GM18861 (cell line): ENCODE results near the gene RAB31.

Source experiments
- ATAC-seq: cut with Tn5 transposase; IDR thresholded peaks from one replicate; pipeline ENCODE4 v1.9.1; 2021; ENCODE audit not compliant: unreplicated experiment

Gene RAB31

GRCh38 chr18:9787036-9787435 is 78.9 kb downstream of the RAB31 start:
- no peak for ATAC-seq

DNA sequence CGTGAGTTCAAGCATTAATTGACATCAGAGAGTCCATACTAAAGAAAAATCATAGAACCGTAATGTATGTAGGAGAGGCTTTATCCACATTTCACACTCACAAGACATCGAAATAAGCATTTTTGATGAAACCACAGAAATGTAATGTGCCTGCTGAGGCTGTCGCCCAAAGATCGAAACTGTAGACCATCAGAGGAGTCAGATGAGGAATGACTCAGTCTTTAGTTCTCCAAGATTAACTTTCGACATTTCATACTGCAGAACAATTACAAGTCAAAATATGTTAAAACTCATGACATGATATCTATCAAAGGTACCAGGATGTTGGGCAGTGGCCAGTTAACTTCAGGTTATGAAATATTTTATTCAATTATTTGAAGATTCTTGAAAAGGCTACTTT is 79.6 kb downstream of the RAB31 start:
- ATAC-seq: no peak

DNA sequence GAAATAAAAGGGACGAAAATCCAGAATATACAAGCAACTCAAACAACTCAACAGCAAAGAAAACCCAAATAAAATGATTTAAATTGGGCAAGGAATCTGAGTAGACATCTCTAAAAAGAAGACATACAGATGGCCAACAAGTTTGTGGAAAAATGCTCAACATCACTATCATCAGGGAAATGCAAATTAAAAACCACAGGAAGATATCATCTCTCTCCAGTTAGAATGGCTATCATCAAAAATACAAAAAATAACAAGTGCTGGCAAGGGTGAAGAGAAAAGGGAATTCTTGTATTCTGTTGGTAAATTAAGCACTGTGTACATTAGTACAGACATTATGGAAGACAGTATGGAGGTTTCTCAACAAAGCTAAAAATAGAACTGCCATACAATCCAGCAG is 80.0 kb downstream of the RAB31 start:
- ATAC-seq: no peak

- ATAC-seq: no peak
These were observed 80.8 kb downstream of the RAB31 start for GRCh38 chr18:9788860-9789259.

DNA sequence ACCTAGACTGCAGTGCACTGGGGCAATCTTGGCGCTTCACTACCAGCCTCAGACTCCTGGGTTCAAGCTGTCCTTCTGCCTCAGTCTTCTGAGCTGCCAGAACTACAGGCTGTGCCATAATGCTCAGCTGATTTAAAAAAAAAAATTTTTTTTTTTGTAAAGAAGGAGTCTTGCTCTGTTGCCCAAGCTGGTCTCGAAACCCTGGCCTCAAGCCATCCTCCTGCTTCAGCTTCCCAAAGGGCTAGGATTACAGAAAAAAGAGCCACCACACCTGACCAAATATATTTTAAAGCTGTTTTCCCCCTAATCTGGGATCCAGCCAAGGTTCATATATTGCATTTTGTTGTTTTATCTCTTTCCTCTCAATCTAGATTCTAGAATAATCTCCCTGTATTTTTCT is 82.2 kb downstream of the RAB31 start:
- no peak for ATAC-seq

DNA sequence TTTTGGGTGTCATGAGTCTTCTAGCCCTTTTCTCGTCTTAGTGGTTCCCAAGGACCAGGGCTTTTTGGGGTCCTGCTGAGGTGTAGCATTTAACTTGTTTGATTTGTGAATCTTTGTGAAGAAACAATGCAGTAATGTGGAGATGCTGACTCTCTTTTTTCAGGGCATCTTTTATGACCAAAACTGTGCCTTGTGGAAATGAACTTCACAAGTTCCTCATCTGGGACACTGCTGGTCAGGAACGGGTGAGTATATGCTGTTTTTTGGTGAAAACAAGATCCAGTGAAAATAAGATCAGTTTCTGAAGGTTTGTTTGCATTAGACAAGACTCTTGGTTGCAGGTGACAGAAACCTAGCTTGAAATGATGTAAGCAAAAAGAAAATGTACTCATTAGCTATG is 83.9 kb downstream of the RAB31 start:
- ATAC-seq: no peak

GRCh38 chr18:9792565-9793245 is 84.6 kb downstream of the RAB31 start:
- no peak for ATAC-seq

GRCh38 chr18:9796011-9796410 is 87.9 kb downstream of the RAB31 start:
- ATAC-seq: no peak

GRCh38 chr18:9796935-9797549 is 88.9 kb downstream of the RAB31 start:
- no peak for ATAC-seq

- no peak for ATAC-seq
These were observed 94.3 kb downstream of the RAB31 start for GRCh38 chr18:9802175-9803062.

DNA sequence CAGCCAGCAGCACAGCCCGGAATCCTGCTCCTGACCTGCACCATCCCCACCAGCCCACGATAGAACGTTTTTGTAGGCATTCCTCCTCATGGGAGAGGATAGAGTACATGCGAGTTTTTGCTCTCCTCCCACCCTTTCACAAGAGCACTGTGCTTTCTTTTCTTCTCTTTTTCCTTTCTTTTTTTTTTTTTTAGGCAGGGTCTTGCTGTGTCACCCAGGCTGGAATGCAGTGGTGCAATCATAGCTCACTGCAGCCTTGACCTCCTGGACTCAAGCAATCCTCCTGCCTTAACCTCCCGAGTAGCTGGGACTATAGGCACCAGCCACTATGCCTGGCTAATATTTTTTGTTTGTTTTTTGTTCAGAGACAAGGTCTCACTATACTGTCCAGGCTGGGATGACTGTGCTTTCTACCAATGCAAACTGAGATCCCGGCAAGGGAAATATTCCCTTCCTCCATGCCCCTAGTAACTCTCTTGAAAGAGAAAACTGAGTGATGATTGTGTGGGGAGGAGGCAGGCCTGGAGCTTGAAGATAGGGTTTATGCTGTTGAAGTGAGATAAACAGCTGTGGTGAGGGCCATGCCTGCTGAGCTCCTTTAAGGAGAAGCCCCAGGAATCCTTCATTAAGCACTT is 95.1 kb downstream of the RAB31 start:
- no peak for ATAC-seq

DNA sequence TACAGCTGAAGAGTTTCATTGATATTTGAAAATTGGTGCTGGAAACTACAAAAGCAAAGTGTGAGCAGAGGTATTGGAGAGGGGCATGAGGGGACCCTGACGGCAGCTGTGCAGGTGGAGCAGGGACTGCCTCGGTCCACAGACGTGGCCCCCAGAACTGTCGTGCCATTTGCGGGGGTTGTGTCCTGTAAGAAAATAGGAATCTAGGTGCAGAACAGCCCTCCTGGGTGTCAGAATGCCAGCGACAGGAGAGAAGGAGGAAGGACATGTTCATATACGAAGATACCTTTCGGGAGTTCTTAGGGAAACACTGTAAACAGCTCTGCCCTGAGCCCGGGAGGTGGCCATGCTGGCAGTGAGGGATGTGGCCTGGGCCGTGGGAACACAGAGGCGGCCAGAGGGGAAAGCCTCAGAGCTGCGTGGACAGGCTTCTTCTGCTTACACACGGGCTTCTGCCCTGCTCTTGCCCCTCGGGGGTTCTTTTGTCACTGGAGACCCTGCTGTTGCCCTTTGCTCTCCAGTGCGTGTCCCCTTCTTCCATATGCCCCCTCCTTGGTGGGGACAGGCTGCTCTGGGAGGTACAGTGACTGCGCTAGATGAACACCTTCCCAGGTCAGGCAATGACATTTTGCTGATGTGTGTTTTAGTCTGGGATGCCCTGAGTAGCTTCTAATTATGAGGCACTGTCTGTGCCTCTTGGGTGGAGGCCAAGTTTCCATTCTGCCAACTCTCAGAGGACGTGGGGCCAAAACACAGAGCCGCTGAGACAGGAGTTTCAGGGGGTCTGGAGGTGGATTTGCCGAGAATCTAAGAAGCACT is 95.8 kb downstream of the RAB31 start:
- ATAC-seq: no peak

- no peak for ATAC-seq
These were observed 96.5 kb downstream of the RAB31 start for GRCh38 chr18:9804517-9805104.

GRCh38 chr18:9806905-9807304 is 98.8 kb downstream of the RAB31 start:
- ATAC-seq: no peak

DNA sequence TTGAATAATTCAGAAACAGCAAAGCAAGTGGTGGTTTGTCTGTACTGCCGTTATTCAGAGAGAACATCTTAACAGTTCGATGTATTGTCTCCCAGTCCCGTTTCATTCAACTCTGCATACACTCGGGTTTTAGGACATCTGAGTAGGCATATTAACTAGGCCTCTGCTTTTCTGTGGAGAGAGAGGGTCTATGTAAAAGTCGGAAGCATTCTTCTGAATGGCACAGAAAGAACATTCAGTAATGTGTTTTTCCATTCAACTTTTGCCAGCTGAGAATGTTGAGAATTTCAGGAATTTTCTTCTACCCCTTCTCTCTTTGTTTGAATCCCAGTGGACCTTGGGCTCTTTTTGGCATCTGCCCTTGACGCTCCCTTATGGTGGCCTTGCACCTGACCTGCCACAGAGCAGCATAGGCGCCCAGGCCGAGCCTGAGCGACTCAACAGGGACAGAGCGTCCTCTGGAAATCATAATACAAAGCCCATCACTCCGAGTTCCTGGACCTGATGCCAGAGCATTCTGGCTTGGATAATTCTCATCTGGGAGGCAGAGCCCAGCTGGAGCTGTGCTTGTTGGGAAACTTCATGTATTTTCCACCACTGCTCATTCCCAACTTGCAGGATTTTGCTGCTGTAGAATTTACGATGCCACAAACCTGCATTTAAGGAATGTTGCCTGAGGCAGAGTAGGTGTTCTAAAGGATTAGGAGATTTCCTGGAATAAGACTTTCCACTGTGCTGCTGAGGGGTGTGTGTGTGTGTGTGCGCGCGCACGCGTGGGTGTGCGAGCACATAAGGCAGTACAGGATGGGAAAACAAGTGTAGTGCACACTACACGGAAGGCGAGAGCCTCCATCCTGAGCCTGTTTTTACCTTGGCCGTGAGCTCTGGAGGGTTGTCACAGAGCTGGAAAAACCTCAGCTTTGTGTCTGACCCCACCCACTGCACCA is 100.5 kb downstream of the RAB31 start:
- ATAC-seq: no peak

DNA sequence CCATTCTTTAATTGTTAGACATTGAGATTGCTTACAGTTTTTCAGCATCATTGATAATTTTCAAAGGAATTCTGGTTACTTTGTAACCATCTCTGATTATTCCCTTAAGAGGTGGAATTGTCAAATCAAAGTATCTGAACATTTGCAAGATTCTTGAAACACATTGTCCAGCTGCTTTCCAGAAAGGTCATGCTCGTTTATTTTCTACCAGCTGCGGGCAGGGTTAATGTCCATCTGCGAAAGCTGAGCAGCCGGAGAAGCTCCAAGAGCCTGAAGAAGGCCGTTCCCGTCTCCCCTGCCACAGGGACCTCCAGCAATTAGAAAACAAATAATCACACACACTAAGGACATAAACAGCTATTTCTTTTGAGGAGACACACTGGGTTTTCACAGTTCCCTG is 101.6 kb downstream of the RAB31 start:
- no peak for ATAC-seq

DNA sequence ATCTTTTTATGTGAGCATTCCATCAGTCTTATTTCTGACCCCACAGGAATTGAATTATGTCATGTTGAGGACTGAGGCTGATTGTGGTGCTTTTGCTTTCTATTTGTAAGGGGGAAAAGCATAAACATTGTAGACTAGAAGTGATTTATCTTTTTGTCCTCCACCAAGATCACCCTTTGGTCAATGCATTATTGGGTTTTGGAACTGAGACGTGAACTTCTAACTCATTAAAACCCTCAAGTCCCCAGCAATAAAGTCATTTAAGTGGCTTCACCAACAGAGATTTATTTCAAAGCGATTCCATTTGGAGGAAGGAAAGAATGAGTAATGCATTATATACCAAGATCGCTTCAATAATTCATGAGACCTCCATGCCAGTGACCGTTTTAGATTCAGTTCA is 102.2 kb downstream of the RAB31 start:
- ATAC-seq: no peak

- no peak for ATAC-seq
These were observed 103.0 kb downstream of the RAB31 start for GRCh38 chr18:9810994-9811705.

DNA sequence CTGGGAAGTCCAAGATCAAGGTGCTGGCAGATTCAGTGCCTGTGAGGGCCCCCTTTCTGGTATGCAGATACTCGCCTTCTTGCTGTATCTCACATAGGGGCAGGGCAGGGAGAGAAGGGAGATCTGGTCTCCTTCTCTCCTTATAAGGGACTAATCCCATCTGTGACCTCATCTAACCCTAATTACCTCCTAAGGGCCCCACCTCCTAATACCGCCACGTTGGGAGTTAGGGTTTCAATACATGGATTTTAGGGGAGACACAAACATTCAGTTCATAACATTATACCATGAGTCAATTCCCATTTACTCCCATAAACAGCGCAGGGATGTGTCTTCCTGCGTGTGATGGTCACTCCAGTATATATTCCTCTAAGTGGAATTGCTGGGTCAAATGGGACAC is 103.9 kb downstream of the RAB31 start:
- no peak for ATAC-seq
